HFFc6 (cell line): ENCODE measurements around the gene SUSD3. TPM values are rescaled to one million over a fixed set of nuclear protein-coding genes. Genes with fewer than 3 reads are reported as not detected.

Experiments
- DNase-seq: peaks from one replicate; pipeline ENCODE4 v3.0.0-alpha.2; 2018
- H3K27ac Mint-ChIP-seq: 2 replicates; pipeline ENCODE4 v1.8.0; 2020; ENCODE audit warnings: mild to moderate bottlenecking, mixed read lengths
- H3K27me3 Mint-ChIP-seq: 2 replicates; pipeline ENCODE4 v1.8.0; 2021; ENCODE audit warnings: mild to moderate bottlenecking, moderate library complexity, mixed read lengths; ENCODE audit not compliant: insufficient read depth
- H3K36me3 Mint-ChIP-seq: 2 replicates; pipeline ENCODE4 v1.8.0; 2021; ENCODE audit warnings: low read depth, mixed read lengths
- H3K4me1 Mint-ChIP-seq: 2 replicates; pipeline ENCODE4 v1.8.0; 2020; ENCODE audit warnings: low read depth, mixed read lengths
- H3K4me3 Mint-ChIP-seq: 2 replicates; pipeline ENCODE4 v1.8.0; 2020; ENCODE audit warnings: mild to moderate bottlenecking, moderate library complexity, mixed read lengths
- H3K9me3 Mint-ChIP-seq: 2 replicates; pipeline ENCODE4 v1.8.0; 2020; ENCODE audit warnings: mild to moderate bottlenecking, mixed read lengths
- CTCF ChIP-seq: fragments of 200-600 bp; sonication (generic); IDR thresholded peaks from 2 replicates; pipeline ENCODE4 v1.5.0; 2021; ENCODE audit warnings: antibody characterized with exemption, mild to moderate bottlenecking
- total RNA-seq, 6 experiments: library from RNA; stranded (reverse); fragmentation: NEBNext Ultra II Directional; extraction: Animal tissue kit (Norgen Biotek cat#: 25700); gene quantifications; 2 replicates in 1 of 6; 3 replicates in 5 of 6; pipeline ENCODE4 v1.2.3, GENCODE V29; 2021

SUSD3 gene
- total RNA-seq, 6 experiments from 2014 or later: 0.28 to 0.76 TPM; not detected in 4

- no peaks in the 10 kb centered on the region for H3K36me3 Mint-ChIP-seq
- no peak overlapping the region for H3K4me3 Mint-ChIP-seq
- no peak for DNase-seq
- no peak overlapping the region for H3K27ac Mint-ChIP-seq
- TF ChIP-seq CTCF: no peak
- no peaks in the 10 kb centered on the region for H3K9me3 Mint-ChIP-seq
- H3K4me1 Mint-ChIP-seq: peaks cover 23% of the 10 kb centered on the region
- H3K27me3 Mint-ChIP-seq: 0 out of 2 replicates have a peak, but pooled peaks cover 1% of the 10 kb centered on the region
Measured at GRCh38 chr9:93129691-93130500, 71.4 kb downstream of the SUSD3 start.

GRCh38 chr9:93130861-93131481 lies 72.5 kb downstream of the SUSD3 start:
- Mint-ChIP-seq H3K9me3 (no peaks in the 10 kb centered on the region), H3K36me3 (no peaks in the 10 kb centered on the region), H3K27ac (no peak overlapping the region), H3K27me3 (0 out of 2 replicates have a peak, but pooled peaks cover 1% of the 10 kb centered on the region), H3K4me1 (peaks cover 26% of the 10 kb centered on the region), H3K4me3 (no peak overlapping the region)
- TF ChIP-seq CTCF: no peak
- DNase-seq: no peak

GRCh38 chr9:93131599-93132286 lies 73.2 kb downstream of the SUSD3 start:
- no peaks in the 10 kb centered on the region for H3K9me3 Mint-ChIP-seq
- DNase-seq: no peak
- H3K4me1 Mint-ChIP-seq: peaks cover 29% of the 10 kb centered on the region
- 0 out of 2 replicates have a peak, but pooled peaks cover 1% of the 10 kb centered on the region for H3K27me3 Mint-ChIP-seq
- no peaks in the 10 kb centered on the region for H3K36me3 Mint-ChIP-seq
- no peak overlapping the region for H3K27ac Mint-ChIP-seq
- no peak for TF ChIP-seq CTCF
- no peak overlapping the region; the same call in 1 of the 2 replicates for H3K4me3 Mint-ChIP-seq

- TF ChIP-seq CTCF: no peak
- no peak for DNase-seq
- Mint-ChIP-seq H3K9me3 (no peaks in the 10 kb centered on the region), H3K4me1 (peaks cover 29% of the 10 kb centered on the region), H3K4me3 (peak overlapping the region; percentile 84), H3K27me3 (0 out of 2 replicates have a peak, but pooled peaks cover 1% of the 10 kb centered on the region), H3K36me3 (no peaks in the 10 kb centered on the region), H3K27ac (peak overlapping the region; percentile 82)
Measured at GRCh38 chr9:93132287-93132927, 73.9 kb downstream of the SUSD3 start.
